Suppressor macrophage (primary cell): Measurements from ENCODE around the gene MYLK.

Experiments
- DNase-seq, 4 experiments: peaks; one replicate each; pipeline ENCODE4 v3.0.0-alpha.2; 2020 to 2022

MYLK gene

DNA sequence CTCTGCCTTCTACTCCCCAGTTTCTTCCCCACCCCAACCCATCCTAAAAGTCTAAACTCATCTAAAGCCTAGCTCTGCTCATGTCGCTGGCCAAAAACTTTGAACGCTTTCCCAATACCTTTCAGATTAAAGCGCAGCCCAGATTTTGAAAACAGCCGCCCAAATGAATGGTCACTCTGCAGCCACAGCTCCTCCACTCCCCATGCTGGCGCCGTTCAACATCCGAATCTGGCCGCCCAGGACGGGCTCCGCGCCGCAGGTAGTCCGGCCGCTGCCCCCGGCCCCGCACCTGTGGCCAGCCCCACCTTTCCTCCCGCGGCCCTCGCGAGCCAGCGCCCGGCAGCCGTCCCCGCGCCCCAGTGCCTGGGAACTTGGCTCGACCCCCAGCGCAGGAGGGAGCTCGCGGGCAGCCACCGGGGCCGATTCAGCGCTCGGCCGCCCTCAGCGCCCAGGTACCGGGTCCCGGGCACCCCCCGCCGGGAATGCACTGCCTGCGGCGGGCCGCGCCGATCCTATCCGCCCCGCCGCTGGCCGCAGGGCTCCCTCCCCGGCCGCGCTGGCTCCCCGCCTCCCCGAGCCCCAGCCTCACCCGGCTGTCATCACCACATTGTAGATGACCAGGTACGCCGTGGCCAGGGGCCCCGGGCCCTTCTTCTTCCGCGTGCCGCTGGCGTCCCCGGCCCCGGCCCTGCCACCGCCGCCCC, 299.7 kb downstream of the MYLK start:
- DNase-seq: peak in 3 of 4 experiments; percentile 19 to 31 (median 21)

DNA sequence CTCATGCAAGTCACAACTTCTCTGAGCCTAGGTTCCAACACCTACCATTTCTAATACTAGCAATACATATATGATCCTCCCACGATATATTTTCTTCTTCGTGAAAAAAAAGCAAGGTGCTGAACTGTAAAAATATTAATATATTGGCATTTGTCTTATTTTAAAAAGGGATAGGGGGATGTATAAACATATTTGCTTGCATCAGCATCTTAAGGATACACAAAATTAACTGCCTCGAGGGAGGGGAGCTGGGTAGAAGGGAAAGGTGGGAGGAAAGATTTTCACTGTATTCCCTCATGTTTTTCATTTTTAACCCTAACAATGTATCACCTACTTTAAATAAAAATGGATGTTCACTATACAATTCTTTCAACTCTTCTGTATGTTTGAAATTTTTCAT, 300.6 kb downstream of the MYLK start:
- no peak for DNase-seq

DNA sequence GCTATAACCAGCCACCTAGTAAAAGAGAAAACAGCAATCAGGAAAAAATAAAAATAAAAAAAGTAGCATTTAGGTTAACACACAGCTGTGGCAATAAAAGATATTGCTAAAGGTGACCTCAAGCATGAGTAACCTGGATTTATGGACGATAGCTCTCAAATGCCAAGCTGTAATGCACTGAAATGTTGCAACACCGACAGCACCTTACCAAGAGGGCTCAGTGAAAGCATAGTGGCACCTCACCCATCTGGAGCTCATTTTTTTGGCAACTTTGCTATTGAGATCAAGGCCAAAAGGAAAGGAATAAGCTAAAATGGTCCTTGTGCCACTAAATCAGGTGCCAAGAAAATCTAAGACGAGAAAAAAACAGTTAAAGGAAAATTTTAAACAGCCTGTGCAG, 301.8 kb downstream of the MYLK start:
- no peak for DNase-seq

DNA sequence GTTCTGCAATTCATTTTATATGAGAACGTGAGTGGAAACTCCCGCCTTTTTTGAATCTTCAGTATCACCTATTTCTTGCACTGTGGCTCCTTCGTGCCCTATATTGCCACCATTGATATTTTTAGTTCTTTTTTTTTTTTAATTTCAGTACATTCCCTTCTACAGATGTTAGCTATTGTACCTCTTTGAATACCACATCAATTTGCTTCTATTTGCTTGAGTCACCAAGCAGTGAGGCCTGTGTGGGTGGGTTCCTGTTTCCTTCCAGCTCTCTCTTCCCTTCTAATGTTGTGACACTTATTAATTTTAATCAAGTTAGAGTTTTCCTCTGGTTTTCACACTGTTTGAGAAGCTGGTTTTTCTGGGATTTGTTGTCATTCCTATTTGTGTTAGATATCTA, 308.0 kb downstream of the MYLK start:
- peak; percentile 59 to 80 (median 76) for DNase-seq

DNA sequence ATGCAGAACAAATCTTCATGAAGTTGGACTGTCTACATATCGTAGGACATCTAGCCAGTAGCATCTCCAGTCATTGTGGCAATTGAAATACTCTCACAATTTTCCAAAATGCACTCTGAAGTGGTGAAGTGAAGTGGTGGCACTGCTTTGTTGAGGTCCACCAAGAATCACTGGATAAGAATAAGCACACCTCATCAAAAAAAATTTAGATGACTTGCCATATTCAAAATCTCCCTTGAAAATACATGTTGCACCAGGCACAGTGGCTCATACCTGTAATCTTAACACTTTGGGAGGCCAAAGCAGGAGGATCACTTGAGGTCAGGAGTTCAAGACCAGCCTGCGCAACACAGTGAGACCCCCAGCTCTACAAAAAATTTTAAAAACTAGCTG, 312.2 kb downstream of the MYLK start:
- DNase-seq: no peak

DNA sequence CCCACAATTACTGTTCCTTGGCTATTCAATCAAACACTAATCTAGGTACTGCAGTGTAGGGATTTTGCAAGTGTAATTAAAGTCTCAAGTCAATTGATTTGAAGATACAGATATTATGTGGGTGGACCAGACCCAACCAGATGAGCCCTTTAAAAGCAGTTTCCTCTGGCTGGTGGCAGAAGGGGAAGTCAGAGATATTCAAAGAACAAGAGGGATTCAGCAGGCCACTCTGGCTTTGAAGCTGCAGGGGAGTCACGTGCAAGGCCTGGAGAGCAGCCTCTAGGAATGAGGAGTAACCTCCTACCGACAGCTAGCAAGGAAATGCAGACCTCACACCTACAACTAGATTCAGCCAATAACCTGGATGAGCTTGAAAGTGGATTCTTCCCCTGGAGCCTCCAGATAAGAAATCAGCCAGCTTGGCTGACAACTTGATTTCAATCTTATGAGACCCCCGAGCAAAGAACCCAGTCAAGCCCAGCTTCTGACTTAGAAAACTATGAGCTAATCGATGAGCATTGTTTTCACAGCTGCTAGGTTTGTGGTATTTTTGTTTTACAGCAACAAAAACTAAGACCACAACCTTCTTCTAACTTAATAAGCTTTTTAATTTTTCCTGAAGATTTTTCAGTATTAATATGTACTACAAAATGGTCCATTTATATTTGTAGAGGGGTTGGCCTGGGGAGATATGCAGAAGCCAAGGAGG, 312.7 kb downstream of the MYLK start:
- DNase-seq: peak; percentile 65 to 79 (median 78)

DNA sequence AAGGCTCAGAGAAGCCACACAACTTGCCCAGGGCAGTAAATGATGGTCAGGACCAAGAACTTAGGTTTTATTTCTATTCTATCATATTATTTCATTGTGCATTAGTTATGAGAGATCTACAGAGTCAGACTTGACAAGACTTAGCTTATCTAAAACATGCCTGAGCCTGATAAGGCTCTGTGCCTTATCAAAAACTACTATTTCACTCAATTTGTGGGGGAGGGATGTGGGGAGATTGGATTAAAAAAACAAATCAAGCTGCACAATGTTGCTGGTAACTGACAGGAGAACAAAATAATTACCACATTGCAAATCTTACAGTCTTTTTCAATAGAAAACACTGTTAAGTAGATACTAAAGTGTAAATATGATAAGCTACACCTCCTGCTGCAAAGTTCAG, 315.3 kb downstream of the MYLK start:
- no peak for DNase-seq

DNA sequence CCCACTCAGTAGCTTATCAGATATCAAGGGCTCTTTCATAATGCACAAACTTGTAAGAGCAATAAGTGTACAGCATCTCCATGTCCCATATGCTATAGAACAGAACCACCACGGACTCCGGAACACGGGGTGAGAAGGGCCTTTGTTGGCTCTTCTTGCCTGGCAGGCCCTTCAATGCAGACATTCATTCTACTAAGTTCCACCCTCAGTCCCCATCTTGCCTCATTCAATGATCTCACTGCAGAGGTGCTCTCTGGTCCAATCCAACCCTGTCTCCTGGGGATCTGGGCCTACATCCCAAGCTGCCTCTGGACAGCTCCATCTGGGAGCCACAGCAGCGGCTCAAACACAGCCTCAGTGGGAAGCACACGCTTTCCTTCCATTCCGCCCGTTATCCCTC, 316.1 kb downstream of the MYLK start:
- no peak for DNase-seq

DNA sequence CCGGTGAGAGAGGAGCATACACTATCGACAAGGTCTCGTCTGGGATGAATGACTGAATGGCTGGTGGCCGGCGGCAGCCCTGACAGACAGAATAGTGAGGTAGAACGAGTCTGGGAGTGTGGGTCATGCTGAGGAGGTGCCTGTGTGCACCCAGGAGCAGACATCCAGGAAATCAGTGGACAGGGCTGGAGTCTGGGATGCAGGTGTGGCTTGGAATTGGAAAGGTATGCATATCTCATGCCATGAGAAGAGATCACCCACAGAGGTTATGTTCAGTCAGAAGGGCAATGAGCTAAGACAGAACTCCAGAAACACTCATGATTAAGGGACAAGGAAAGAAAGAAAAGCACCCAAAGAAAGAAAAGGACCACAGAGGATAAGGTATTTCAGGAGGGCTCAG, 320.1 kb downstream of the MYLK start:
- DNase-seq: no peak

DNA sequence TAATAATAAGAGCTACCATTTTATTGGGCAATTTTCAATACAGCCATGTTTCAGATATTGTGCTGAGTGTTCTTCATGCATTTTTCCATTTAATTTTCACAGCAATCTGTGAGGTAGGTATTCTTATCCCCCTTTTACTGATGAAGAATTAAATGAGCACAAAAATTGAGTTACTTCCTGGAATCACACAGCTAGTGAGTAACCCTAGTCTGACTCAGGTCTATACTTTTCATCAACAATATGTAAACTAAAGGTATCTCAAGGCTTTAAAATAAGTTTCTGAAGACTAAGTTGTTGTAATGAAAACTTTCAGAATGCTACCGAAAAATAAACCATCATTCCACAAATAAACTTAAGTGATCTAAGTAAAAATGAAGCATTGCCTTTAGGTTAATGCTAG, 321.6 kb downstream of the MYLK start:
- no peak for DNase-seq

DNA sequence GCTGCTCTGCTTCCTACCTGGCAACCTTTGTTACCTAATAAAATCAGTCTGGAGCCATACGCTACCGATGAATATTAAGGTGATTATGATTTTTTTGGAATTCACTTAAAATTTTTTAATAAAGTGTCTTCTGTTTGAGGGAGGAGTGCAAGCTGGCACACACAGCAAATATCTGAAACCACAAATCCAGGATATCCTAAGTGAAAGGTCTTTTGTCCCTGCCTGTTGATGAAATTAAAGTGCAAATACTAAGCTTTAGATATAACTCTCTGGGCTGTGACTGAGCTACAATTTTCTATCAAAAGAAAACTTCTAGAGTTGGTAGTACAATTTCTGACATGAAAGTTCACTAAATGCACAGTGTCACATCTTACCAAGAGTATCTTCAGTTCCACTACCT, 322.9 kb downstream of the MYLK start:
- DNase-seq: no peak
